Loucy (cell line): ENCODE data around the gene CCDC93.

Experiments used
- H2AFZ ChIP-seq: fragments of 200-600 bp; sonication (generic); 2 replicates; pipeline ENCODE4 v1.6.0; 2016; ENCODE audit warnings: antibody characterized with exemption, mild to moderate bottlenecking, low read length, moderate library complexity
- H3F3A ChIP-seq: fragments of 200-600 bp; 2 replicates; pipeline ENCODE4 v1.6.0; 2016; ENCODE audit warnings: antibody characterized with exemption, low read depth, mild to moderate bottlenecking
- H3K27me3 ChIP-seq: fragments of 200-600 bp; sonication (generic); 2 replicates; pipeline ENCODE4 v1.6.1; 2014; ENCODE audit warnings: low read length, mild to moderate bottlenecking; ENCODE audit not compliant: insufficient read depth, poor library complexity, severe bottlenecking
- H3K36me3 ChIP-seq: fragments of 200-600 bp; sonication (generic); 2 replicates; pipeline ENCODE4 v1.6.1; 2016; ENCODE audit warnings: low read length; ENCODE audit not compliant: insufficient read depth
- H3K4me1 ChIP-seq: fragments of 200-600 bp; sonication (generic); 2 replicates; pipeline ENCODE4 v1.5.1; 2014; ENCODE audit warnings: low read length, mild to moderate bottlenecking; ENCODE audit not compliant: insufficient read depth, poor library complexity, severe bottlenecking
- H3K4me2 ChIP-seq: fragments of 200-600 bp; sonication (generic); 2 replicates; pipeline ENCODE4 v1.6.0; 2014; ENCODE audit warnings: antibody characterized with exemption, low read length, low read depth, mild to moderate bottlenecking; ENCODE audit not compliant: poor library complexity, severe bottlenecking
- H3K4me3 ChIP-seq: fragments of 200-600 bp; sonication (generic); 2 replicates; pipeline ENCODE4 v1.5.1; 2014; ENCODE audit warnings: low read length, mild to moderate bottlenecking, mixed read lengths; ENCODE audit not compliant: poor library complexity, severe bottlenecking
- H3K79me2 ChIP-seq: fragments of 200-600 bp; sonication (generic); 2 replicates; pipeline ENCODE4 v1.6.1; 2014; ENCODE audit warnings: low read length; ENCODE audit not compliant: insufficient read depth
- H3K9ac ChIP-seq: fragments of 200-600 bp; sonication (generic); 2 replicates; pipeline ENCODE4 v1.6.0; 2014; ENCODE audit warnings: mild to moderate bottlenecking, low read depth, low read length, moderate library complexity; ENCODE audit not compliant: poor library complexity, severe bottlenecking
- H3K9me2 ChIP-seq: fragments of 200-600 bp; sonication (generic); replicated peaks from 2 replicates; pipeline ENCODE4 v1.6.1; 2016; ENCODE audit warnings: low read depth, low read length, mixed read lengths
- H3K9me3 ChIP-seq: fragments of 200-600 bp; sonication (generic); 2 replicates; pipeline ENCODE4 v1.6.1; 2014; ENCODE audit warnings: mild to moderate bottlenecking, antibody characterized with exemption, low read length, low read depth; ENCODE audit not compliant: insufficient read depth
- H4K20me1 ChIP-seq: fragments of 200-600 bp; sonication (generic); 2 replicates; pipeline ENCODE4 v1.6.0; 2014; ENCODE audit warnings: antibody characterized with exemption, low read length, mild to moderate bottlenecking; ENCODE audit not compliant: insufficient read depth, poor library complexity, severe bottlenecking
- CTCF ChIP-seq: fragments of 200-600 bp; sonication (generic); conservative IDR thresholded peaks from 2 replicates; pipeline ENCODE4 v1.5.1; 2014; ENCODE audit warnings: mild to moderate bottlenecking, antibody characterized with exemption, low read length
- EZH2phosphoT487 ChIP-seq: fragments of 200-600 bp; IDR thresholded peaks from 2 replicates; pipeline ENCODE4 v1.6.1; 2018; ENCODE audit warnings: antibody characterized with exemption, mild to moderate bottlenecking, moderate library complexity, borderline replicate concordance

CCDC93 gene

GRCh38 chr2:117935954-117936353 lies 77.9 kb downstream of the CCDC93 start:
- Histone ChIP-seq H3K4me2 (no peak overlapping the region), H3K4me3 (no peak overlapping the region), H3K9me2 (no peaks in the 10 kb centered on the region), H3K36me3 (peaks cover 97% of the 10 kb centered on the region), H2AFZ (no peak overlapping the region), H3K9me3 (no peaks in the 10 kb centered on the region), H3K27me3 (no peaks in the 10 kb centered on the region), H4K20me1 (no peaks in the 10 kb centered on the region), H3K9ac (no peak overlapping the region), H3K79me2 (no peaks in the 10 kb centered on the region), H3K4me1 (no peaks in the 10 kb centered on the region), H3F3A (no peaks in the 10 kb centered on the region)
- TF ChIP-seq CTCF (no peak), EZH2phosphoT487 (no peak)

- TF ChIP-seq CTCF, result no peak
- TF ChIP-seq EZH2phosphoT487, result no peak
- no peaks in the 10 kb centered on the region for H3F3A ChIP-seq
- no peaks in the 10 kb centered on the region for H3K9me2 ChIP-seq
- no peaks in the 10 kb centered on the region for H4K20me1 ChIP-seq
- peaks cover 97% of the 10 kb centered on the region for H3K36me3 ChIP-seq
- no peaks in the 10 kb centered on the region for H3K27me3 ChIP-seq
- H3K9ac ChIP-seq, result no peak overlapping the region
- no peak overlapping the region for H2AFZ ChIP-seq
- H3K4me1 ChIP-seq, result no peaks in the 10 kb centered on the region
- no peaks in the 10 kb centered on the region for H3K9me3 ChIP-seq
- no peak overlapping the region for H3K4me2 ChIP-seq
- H3K79me2 ChIP-seq, result no peaks in the 10 kb centered on the region
- H3K4me3 ChIP-seq, result no peak overlapping the region
Measured at GRCh38 chr2:117935456-117935855, 78.4 kb downstream of the CCDC93 start.

GRCh38 chr2:117933884-117934354 lies 80.0 kb downstream of the CCDC93 start:
- Histone ChIP-seq H3K79me2 (no peaks in the 10 kb centered on the region), H3K4me2 (no peak overlapping the region), H3K4me3 (no peak overlapping the region), H3K36me3 (peaks cover 96% of the 10 kb centered on the region), H3F3A (no peaks in the 10 kb centered on the region), H4K20me1 (no peaks in the 10 kb centered on the region), H3K4me1 (no peaks in the 10 kb centered on the region), H3K9me3 (no peaks in the 10 kb centered on the region), H3K9ac (no peak overlapping the region), H3K9me2 (no peaks in the 10 kb centered on the region), H2AFZ (no peak overlapping the region), H3K27me3 (no peaks in the 10 kb centered on the region)
- TF ChIP-seq EZH2phosphoT487 (no peak), CTCF (no peak)
